Measurements from ENCODE around the gene CACNA2D2.

CACNA2D2 gene

DNA sequence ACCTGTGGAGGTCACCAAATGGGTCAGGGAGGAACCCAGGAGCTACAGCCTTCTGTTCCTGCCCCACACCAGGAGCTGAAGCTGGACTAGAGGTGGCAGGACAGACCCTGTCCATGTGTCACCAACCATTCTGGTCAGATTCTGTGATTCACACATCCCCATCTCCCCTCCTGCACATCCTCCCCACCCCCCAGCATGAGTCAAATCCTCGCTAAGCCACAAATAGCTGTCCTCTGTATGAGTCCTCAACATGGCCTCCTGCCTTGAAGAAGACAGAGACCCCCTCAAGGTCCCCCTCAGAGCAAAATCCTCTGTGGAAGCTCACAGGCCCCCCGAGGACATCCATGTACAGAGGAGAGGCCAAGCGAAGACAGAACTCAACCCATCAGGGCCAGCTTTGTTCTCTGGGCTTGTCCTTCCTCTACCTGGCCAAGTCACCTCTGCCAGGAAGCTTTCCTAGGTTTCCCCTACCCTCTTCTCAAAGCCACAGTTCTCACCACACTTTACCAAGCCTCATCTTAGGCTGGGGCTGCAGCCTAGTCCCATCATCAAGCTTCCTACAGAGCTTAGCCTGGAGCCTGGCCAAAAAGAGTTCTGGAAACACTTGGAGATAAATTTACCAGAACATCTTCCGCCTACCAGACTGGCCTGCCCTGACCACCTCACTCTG, 17.1 kb downstream of the CACNA2D2 start:
- no peak overlapping the region for H2AFZ ChIP-seq (ENCODE audit: low read depth, low read length, severe bottlenecking)
- H4K20me1 ChIP-seq (ENCODE audit: low read depth, low read length), result no peaks in the 10 kb centered on the region
- H3K9ac ChIP-seq (ENCODE audit: low read length), result no peak overlapping the region
- no peaks in the 10 kb centered on the region for H3K9me3 ChIP-seq (ENCODE audit: insufficient read depth, low read length)
- H3K9me2 ChIP-seq (replicated peaks; ENCODE audit: insufficient read depth, low read length), result no peaks in the 10 kb centered on the region
- H3K4me3 ChIP-seq (ENCODE audit: insufficient read depth, low read length, poor library complexity, severe bottlenecking), result no peak overlapping the region
- no peak overlapping the region for H3K4me2 ChIP-seq (ENCODE audit: low read depth, low read length, poor library complexity, severe bottlenecking)
- no peaks in the 10 kb centered on the region for H3K27me3 ChIP-seq (ENCODE audit: low read length)
- TF ChIP-seq, protein P1, sequence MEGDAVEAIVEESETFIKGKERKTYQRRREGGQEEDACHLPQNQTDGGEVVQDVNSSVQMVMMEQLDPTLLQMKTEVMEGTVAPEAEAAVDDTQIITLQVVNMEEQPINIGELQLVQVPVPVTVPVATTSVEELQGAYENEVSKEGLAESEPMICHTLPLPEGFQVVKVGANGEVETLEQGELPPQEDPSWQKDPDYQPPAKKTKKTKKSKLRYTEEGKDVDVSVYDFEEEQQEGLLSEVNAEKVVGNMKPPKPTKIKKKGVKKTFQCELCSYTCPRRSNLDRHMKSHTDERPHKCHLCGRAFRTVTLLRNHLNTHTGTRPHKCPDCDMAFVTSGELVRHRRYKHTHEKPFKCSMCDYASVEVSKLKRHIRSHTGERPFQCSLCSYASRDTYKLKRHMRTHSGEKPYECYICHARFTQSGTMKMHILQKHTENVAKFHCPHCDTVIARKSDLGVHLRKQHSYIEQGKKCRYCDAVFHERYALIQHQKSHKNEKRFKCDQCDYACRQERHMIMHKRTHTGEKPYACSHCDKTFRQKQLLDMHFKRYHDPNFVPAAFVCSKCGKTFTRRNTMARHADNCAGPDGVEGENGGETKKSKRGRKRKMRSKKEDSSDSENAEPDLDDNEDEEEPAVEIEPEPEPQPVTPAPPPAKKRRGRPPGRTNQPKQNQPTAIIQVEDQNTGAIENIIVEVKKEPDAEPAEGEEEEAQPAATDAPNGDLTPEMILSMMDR (IDR thresholded peaks at IDR 0.05; ENCODE audit: insufficient read depth, low read length, poor library complexity, severe bottlenecking), result no peak
- no peaks in the 10 kb centered on the region for H3F3A ChIP-seq (ENCODE audit: insufficient read depth)
- H3K36me3 ChIP-seq (ENCODE audit: low read length), result no peaks in the 10 kb centered on the region
- no peak overlapping the region for H3K27ac ChIP-seq (ENCODE audit: low read depth, low read length)
- no peaks in the 10 kb centered on the region for H3K79me2 ChIP-seq (ENCODE audit: insufficient read depth, low read length)

GRCh38 chr3:50484722-50485121, 18.7 kb downstream of the CACNA2D2 start:
- Histone ChIP-seq H3F3A (ENCODE audit: insufficient read depth) (no peaks in the 10 kb centered on the region), H4K20me1 (ENCODE audit: low read depth, low read length) (no peaks in the 10 kb centered on the region), H3K36me3 (ENCODE audit: low read length) (no peaks in the 10 kb centered on the region), H3K27me3 (ENCODE audit: low read length) (no peaks in the 10 kb centered on the region), H3K9ac (ENCODE audit: low read length) (no peak overlapping the region), H3K79me2 (ENCODE audit: insufficient read depth, low read length) (no peaks in the 10 kb centered on the region), H3K9me3 (ENCODE audit: insufficient read depth, low read length) (no peaks in the 10 kb centered on the region), H3K4me2 (ENCODE audit: low read depth, low read length, poor library complexity, severe bottlenecking) (no peak overlapping the region), H2AFZ (ENCODE audit: low read depth, low read length, severe bottlenecking) (no peak overlapping the region), H3K4me3 (ENCODE audit: insufficient read depth, low read length, poor library complexity, severe bottlenecking) (no peak overlapping the region), H3K27ac (ENCODE audit: low read depth, low read length) (no peak overlapping the region), H3K9me2 (replicated peaks; ENCODE audit: insufficient read depth, low read length) (no peaks in the 10 kb centered on the region)
- TF ChIP-seq, protein P1 (IDR thresholded peaks at IDR 0.05; ENCODE audit: insufficient read depth, low read length, poor library complexity, severe bottlenecking), result no peak
- no peak for TF ChIP-seq EZH2phosphoT487 (conservative IDR thresholded peaks at IDR 0.05; ENCODE audit: low read length)

DNA sequence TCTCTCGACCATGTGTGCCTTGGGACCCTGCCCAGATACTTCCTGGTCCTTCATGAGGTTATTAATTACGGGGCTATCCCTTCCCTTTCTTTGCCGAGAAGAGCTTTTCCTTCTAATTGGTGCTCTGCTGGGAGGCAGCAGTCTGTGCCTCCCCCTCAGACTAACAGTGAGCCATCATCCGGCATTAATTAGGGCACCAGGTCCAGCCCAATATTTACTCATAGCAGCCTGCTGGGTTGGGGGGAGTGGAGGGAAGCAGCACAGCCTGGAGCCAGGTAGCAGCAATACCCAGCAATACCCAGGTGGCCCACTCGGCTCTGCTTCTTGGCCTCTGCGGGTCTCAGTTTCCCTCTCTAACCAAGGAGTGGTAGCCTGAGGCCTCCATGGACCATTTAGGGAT, 20.1 kb downstream of the CACNA2D2 start:
- Histone ChIP-seq H4K20me1 (ENCODE audit: low read depth, low read length) (no peaks in the 10 kb centered on the region), H3K27me3 (ENCODE audit: low read length) (no peaks in the 10 kb centered on the region), H3K79me2 (ENCODE audit: insufficient read depth, low read length) (no peaks in the 10 kb centered on the region), H3K9me2 (replicated peaks; ENCODE audit: insufficient read depth, low read length) (no peaks in the 10 kb centered on the region), H3K36me3 (ENCODE audit: low read length) (no peaks in the 10 kb centered on the region), H3K4me2 (ENCODE audit: low read depth, low read length, poor library complexity, severe bottlenecking) (no peak overlapping the region), H3K9me3 (ENCODE audit: insufficient read depth, low read length) (no peaks in the 10 kb centered on the region), H3F3A (ENCODE audit: insufficient read depth) (no peaks in the 10 kb centered on the region), H3K27ac (ENCODE audit: low read depth, low read length) (no peak overlapping the region), H3K4me3 (ENCODE audit: insufficient read depth, low read length, poor library complexity, severe bottlenecking) (no peak overlapping the region), H2AFZ (ENCODE audit: low read depth, low read length, severe bottlenecking) (no peak overlapping the region), H3K9ac (ENCODE audit: low read length) (no peak overlapping the region)
- TF ChIP-seq, protein P1 (IDR thresholded peaks at IDR 0.05; ENCODE audit: insufficient read depth, low read length, poor library complexity, severe bottlenecking), result no peak
- TF ChIP-seq EZH2phosphoT487 (conservative IDR thresholded peaks at IDR 0.05; ENCODE audit: low read length), result no peak

All from SU-DHL-6 (cell line).